ENCODE measurements around the gene GRM4.
"Not testable (repeated sequence)": the region's sequence is repeated elsewhere in the genome, so short reads cannot be mapped to it uniquely, and the experiment has no call there.

Gene GRM4

GRCh38 chr6:34047913-34048867, 97.7 kb downstream of the GRM4 start:
- no peak for DNase-seq (ENCODE audit: low read depth in 2 of 3, low spot score in 2 of 3)

- DNase-seq (ENCODE audit: low read depth in 2 of 3, low spot score in 2 of 3) = no peak
Observed at GRCh38 chr6:34046617-34047016, 99.3 kb downstream of the GRM4 start.

GRCh38 chr6:34045771-34046170, 100.1 kb downstream of the GRM4 start:
- no peak for DNase-seq (ENCODE audit: low read depth in 2 of 3, low spot score in 2 of 3)

GRCh38 chr6:34044945-34045595, 100.8 kb downstream of the GRM4 start:
- no peak for DNase-seq (ENCODE audit: low read depth in 2 of 3, low spot score in 2 of 3)

- DNase-seq (ENCODE audit: low read depth in 2 of 3, low spot score in 2 of 3) = no peak
Observed at GRCh38 chr6:34043359-34043758, 102.5 kb downstream of the GRM4 start.

GRCh38 chr6:34041998-34042397, 103.9 kb downstream of the GRM4 start:
- not testable (repeated sequence) for DNase-seq (ENCODE audit: low read depth in 2 of 3, low spot score in 2 of 3)

GRCh38 chr6:34041385-34041784, 104.5 kb downstream of the GRM4 start:
- DNase-seq (ENCODE audit: low read depth in 2 of 3, low spot score in 2 of 3) = no peak

- no peak for DNase-seq (ENCODE audit: low read depth in 2 of 3, low spot score in 2 of 3)
Observed at GRCh38 chr6:34039943-34040342, 105.9 kb downstream of the GRM4 start.

GRCh38 chr6:34037151-34037550, 108.7 kb downstream of the GRM4 start:
- DNase-seq (ENCODE audit: low read depth in 2 of 3, low spot score in 2 of 3) = no peak

- no peak for DNase-seq (ENCODE audit: low read depth in 2 of 3, low spot score in 2 of 3)
Observed at GRCh38 chr6:34036357-34037069, 109.4 kb downstream of the GRM4 start.

GRCh38 chr6:34035704-34036356, 110.1 kb downstream of the GRM4 start:
- DNase-seq (ENCODE audit: low read depth in 2 of 3, low spot score in 2 of 3) = no peak

GRCh38 chr6:34035161-34035560, 110.7 kb downstream of the GRM4 start:
- no peak for DNase-seq (ENCODE audit: low read depth in 2 of 3, low spot score in 2 of 3)

- no peak for DNase-seq (ENCODE audit: low read depth in 2 of 3, low spot score in 2 of 3)
Observed at GRCh38 chr6:34032856-34033255, 113.0 kb downstream of the GRM4 start.

GRCh38 chr6:34031625-34032383, 114.1 kb downstream of the GRM4 start:
- DNase-seq (ENCODE audit: low read depth in 2 of 3, low spot score in 2 of 3) = no peak

GRCh38 chr6:34030831-34031624, 114.9 kb downstream of the GRM4 start:
- no peak for DNase-seq (ENCODE audit: low read depth in 2 of 3, low spot score in 2 of 3)

- no peak for DNase-seq (ENCODE audit: low read depth in 2 of 3, low spot score in 2 of 3)
Observed at GRCh38 chr6:34029489-34030280, 116.2 kb downstream of the GRM4 start.

GRCh38 chr6:34028691-34029360, 117.1 kb downstream of the GRM4 start:
- no peak for DNase-seq (ENCODE audit: low read depth in 2 of 3, low spot score in 2 of 3)

GRCh38 chr6:34027939-34028441, 117.9 kb downstream of the GRM4 start:
- no peak for DNase-seq (ENCODE audit: low read depth in 2 of 3, low spot score in 2 of 3)

Data from activated CD8-positive, alpha-beta memory T cell treated with anti-CD3 and anti-CD28 coated beads for 48 hours (primary cell).